ENCODE results near the gene CAMTA1.

DNA sequence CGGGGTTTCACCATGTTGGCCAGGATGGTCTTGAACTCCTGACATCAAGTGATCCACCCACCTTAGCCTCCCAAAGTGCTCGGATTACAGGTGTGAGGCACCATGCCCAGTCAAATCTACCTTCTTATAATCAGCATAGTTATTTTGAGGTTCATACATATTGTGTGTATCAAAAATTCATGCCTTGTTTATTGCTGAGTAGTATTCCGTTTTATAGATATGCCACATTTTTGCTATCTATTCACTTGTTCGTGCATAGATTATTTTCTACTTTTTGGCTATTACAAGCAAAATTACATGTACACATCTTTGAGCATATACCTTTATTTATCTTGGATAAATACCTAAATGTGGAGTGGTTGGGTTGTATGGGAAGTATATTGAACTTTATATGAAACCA is 344.9 kb downstream of the CAMTA1 start:
- TF ChIP-seq, protein P1, sequence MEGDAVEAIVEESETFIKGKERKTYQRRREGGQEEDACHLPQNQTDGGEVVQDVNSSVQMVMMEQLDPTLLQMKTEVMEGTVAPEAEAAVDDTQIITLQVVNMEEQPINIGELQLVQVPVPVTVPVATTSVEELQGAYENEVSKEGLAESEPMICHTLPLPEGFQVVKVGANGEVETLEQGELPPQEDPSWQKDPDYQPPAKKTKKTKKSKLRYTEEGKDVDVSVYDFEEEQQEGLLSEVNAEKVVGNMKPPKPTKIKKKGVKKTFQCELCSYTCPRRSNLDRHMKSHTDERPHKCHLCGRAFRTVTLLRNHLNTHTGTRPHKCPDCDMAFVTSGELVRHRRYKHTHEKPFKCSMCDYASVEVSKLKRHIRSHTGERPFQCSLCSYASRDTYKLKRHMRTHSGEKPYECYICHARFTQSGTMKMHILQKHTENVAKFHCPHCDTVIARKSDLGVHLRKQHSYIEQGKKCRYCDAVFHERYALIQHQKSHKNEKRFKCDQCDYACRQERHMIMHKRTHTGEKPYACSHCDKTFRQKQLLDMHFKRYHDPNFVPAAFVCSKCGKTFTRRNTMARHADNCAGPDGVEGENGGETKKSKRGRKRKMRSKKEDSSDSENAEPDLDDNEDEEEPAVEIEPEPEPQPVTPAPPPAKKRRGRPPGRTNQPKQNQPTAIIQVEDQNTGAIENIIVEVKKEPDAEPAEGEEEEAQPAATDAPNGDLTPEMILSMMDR (IDR thresholded peaks at IDR 0.05; ENCODE audit: insufficient read depth, low read length, poor library complexity, severe bottlenecking), result no peak
- no peak for TF ChIP-seq EZH2phosphoT487 (conservative IDR thresholded peaks at IDR 0.05; ENCODE audit: low read length)

All from SU-DHL-6 (cell line).